Mesothelial cell of epicardium (in vitro differentiated cells): ENCODE data around the gene LEMD1. TPM values are rescaled to one million over a fixed set of nuclear protein-coding genes. Genes with fewer than 3 reads are reported as not detected.

Experiments
- DNase-seq, 2 experiments: peaks; one replicate each; pipeline ENCODE4 v3.0.0; 2021; ENCODE audit warnings: low spot score in 2 of 2; ENCODE audit not compliant: unreplicated experiment in 2 of 2
- H3K27ac Mint-ChIP-seq: 2 replicates; pipeline ENCODE4 v1.8.0; 2021; ENCODE audit warnings: mixed read lengths
- H3K27me3 Mint-ChIP-seq: 2 replicates; pipeline ENCODE4 v1.8.0; 2021; ENCODE audit warnings: low read depth, mixed read lengths
- H3K36me3 Mint-ChIP-seq: 2 replicates; pipeline ENCODE4 v1.8.0; 2021; ENCODE audit warnings: mixed read lengths
- H3K4me1 Mint-ChIP-seq: 2 replicates; pipeline ENCODE4 v1.8.0; 2021; ENCODE audit warnings: mixed read lengths
- H3K4me3 Mint-ChIP-seq: 2 replicates; pipeline ENCODE4 v1.8.0; 2021; ENCODE audit warnings: mild to moderate bottlenecking, moderate library complexity, mixed read lengths
- H3K9me3 Mint-ChIP-seq: 2 replicates; pipeline ENCODE4 v1.8.0; 2021; ENCODE audit warnings: mixed read lengths
- total RNA-seq: library from RNA; stranded (reverse); gene quantifications from 3 replicates; pipeline ENCODE4 v1.2.1, GENCODE V29; 2021
- TF ChIP-seq, protein P1 (sequence below): fragments of 200-600 bp; sonication (generic); IDR thresholded peaks from one replicate; pipeline ENCODE4 v1.5.0; 2021; ENCODE audit warnings: antibody characterized with exemption; ENCODE audit not compliant: unreplicated experiment

The LEMD1 gene
- total RNA-seq, 1 donor from 2014 or later, result 1.3 TPM

DNA sequence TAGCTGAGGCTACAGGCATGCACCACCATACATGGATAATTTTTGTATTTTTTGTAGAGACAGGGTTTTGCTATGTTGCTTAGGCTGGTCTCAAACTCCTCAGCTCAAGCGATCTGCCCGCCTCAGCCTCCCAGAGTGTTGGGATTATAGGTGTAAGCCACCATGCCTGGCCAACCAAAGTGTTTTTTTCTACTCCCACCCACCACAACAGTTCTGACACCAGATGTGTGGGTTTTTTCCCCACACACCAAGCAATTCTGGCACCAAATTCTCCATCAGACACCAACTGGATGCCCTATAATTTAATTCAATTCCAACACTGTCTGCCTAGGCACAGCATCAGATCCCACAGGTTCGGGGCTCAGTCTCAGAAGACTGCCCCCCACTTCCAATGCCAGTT, 44.5 kb downstream of the LEMD1 start:
- Mint-ChIP-seq H3K9me3 (no peaks in the 10 kb centered on the region), H3K4me3 (no peak overlapping the region), H3K27ac (no peak overlapping the region), H3K27me3 (peaks cover 14% of the 10 kb centered on the region), H3K4me1 (peaks cover 33% of the 10 kb centered on the region), H3K36me3 (no peaks in the 10 kb centered on the region)
- TF ChIP-seq, protein P1, sequence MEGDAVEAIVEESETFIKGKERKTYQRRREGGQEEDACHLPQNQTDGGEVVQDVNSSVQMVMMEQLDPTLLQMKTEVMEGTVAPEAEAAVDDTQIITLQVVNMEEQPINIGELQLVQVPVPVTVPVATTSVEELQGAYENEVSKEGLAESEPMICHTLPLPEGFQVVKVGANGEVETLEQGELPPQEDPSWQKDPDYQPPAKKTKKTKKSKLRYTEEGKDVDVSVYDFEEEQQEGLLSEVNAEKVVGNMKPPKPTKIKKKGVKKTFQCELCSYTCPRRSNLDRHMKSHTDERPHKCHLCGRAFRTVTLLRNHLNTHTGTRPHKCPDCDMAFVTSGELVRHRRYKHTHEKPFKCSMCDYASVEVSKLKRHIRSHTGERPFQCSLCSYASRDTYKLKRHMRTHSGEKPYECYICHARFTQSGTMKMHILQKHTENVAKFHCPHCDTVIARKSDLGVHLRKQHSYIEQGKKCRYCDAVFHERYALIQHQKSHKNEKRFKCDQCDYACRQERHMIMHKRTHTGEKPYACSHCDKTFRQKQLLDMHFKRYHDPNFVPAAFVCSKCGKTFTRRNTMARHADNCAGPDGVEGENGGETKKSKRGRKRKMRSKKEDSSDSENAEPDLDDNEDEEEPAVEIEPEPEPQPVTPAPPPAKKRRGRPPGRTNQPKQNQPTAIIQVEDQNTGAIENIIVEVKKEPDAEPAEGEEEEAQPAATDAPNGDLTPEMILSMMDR, result no peak
- no peak for DNase-seq

DNA sequence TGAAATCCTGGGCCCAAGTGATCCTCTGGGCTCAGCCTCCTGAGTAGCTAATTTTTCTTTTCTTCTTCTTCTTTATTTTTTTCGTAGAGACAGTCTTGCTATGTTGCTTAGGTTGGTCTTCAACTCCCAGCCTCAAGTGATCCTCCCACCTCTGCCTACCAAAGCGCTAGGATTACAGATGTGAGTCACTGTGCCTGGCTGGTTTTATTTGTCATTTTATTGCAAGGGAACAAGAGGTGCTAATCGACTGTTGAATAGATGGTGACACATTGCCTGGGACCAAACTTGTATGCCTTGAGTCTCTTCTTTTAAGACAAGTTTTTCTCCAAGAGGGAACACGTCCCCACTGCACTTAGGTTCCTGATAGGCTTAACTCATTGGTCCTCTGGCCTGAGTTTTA, 45.1 kb downstream of the LEMD1 start:
- H3K9me3 Mint-ChIP-seq, result no peaks in the 10 kb centered on the region
- H3K36me3 Mint-ChIP-seq, result no peaks in the 10 kb centered on the region
- H3K27me3 Mint-ChIP-seq, result peaks cover 14% of the 10 kb centered on the region
- TF ChIP-seq, protein P1, result no peak
- H3K4me3 Mint-ChIP-seq, result no peak overlapping the region
- no peak for DNase-seq
- H3K27ac Mint-ChIP-seq, result no peak overlapping the region
- H3K4me1 Mint-ChIP-seq, result peaks cover 39% of the 10 kb centered on the region

DNA sequence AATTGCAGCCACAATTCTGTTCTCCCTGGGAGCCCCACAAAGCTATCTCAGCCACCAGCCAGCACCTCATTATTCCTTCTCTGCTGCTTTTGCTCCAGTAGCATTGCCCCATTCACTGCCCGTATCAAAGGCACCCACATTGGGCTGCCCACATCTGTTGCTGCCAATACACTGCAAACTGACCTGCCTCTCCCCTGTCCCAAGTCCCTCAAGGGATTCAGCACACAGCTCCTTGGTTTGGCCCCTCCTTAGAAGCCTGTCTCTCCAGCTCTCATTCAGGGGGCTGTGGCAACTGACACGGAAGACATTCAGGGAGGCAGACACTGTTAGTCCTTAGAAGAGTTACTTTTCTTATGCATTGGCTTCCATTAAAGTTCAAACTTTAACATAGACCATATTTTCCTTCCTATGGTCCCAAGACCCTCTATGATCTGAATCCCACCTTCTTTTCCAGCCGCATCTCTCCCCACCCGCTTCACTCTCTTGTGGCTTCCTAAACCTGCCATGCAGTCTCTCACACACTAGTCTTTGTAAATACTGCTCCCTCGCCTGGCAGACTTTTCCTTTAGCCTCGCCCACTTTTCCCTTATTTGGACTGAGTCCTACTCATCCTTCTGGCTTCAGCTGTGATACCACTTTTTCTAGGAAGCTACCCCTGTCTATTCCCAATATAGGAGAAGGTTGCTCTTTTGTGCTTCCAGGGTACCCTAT, 45.9 kb downstream of the LEMD1 start:
- Mint-ChIP-seq H3K27me3 (peaks cover 14% of the 10 kb centered on the region), H3K9me3 (no peaks in the 10 kb centered on the region), H3K27ac (no peak overlapping the region), H3K4me1 (peaks cover 39% of the 10 kb centered on the region), H3K4me3 (no peak overlapping the region), H3K36me3 (no peaks in the 10 kb centered on the region)
- TF ChIP-seq, protein P1, result no peak
- DNase-seq, result no peak

GRCh38 chr1:205374210-205375078, 47.4 kb downstream of the LEMD1 start:
- no peak for DNase-seq
- Mint-ChIP-seq H3K27me3 (peaks cover 14% of the 10 kb centered on the region), H3K36me3 (no peaks in the 10 kb centered on the region), H3K27ac (no peak overlapping the region), H3K4me3 (no peak overlapping the region), H3K9me3 (no peaks in the 10 kb centered on the region), H3K4me1 (peaks cover 39% of the 10 kb centered on the region)
- TF ChIP-seq, protein P1, result no peak

DNA sequence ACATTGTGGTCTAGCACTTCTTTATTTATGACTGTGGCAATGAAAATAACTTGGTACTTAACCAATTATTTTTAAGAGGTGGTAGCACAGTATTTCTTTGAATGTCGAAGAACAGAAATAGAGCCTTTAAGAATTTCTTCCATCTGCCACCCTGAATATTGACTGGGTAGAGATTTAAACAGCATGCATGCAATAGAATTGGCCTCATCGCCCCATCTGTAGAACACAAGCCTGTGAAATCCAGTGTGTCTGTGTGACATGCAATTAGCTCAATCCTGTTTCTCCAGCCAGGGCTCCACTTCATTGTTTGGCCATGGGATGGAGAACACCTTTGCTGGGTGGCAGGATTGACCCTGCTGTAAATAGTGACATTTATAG, 48.1 kb downstream of the LEMD1 start:
- Mint-ChIP-seq H3K27ac (no peak overlapping the region), H3K4me1 (peaks cover 39% of the 10 kb centered on the region)

More for the DNA sequence above, 48.1 kb downstream of the LEMD1 start:
- no peaks in the 10 kb centered on the region for H3K36me3 Mint-ChIP-seq
- no peak overlapping the region for H3K4me3 Mint-ChIP-seq
- TF ChIP-seq, protein P1, result no peak
- peaks cover 10% of the 10 kb centered on the region for H3K27me3 Mint-ChIP-seq
- H3K9me3 Mint-ChIP-seq, result no peaks in the 10 kb centered on the region
- DNase-seq, result no peak
